Fibroblast of the aortic adventitia (primary cell): ENCODE measurements around the gene SPOCD1. TPM values are rescaled to one million over a fixed set of nuclear protein-coding genes. Genes with fewer than 3 reads are reported as not detected.

Source experiments
- DNase-seq: peaks from one replicate; pipeline ENCODE4 v3.0.0-alpha.2; 2010; ENCODE audit warnings: low read depth
- H3K4me3 ChIP-seq: 2 replicates; pipeline ENCODE4 v1.5.1; 2011; ENCODE audit warnings: low read depth, mild to moderate bottlenecking, control low read depth, low read length, moderate library complexity
- total RNA-seq: library from RNA; depleted of rRNA; stranded (reverse); fragments of >200 nt; gene quantifications from 2 replicates; pipeline ENCODE4 v1.2.3, GENCODE V29; 2012; ENCODE audit warnings: low replicate concordance
- TF ChIP-seq, protein P1 (sequence below): IDR thresholded peaks from 2 replicates; pipeline ENCODE4 v1.5.1; 2011; ENCODE audit warnings: mild to moderate bottlenecking, low read length, control low read depth, inconsistent platforms; ENCODE audit not compliant: insufficient read depth

The SPOCD1 gene
- total RNA-seq, 1 donor = 37.2 TPM

DNA sequence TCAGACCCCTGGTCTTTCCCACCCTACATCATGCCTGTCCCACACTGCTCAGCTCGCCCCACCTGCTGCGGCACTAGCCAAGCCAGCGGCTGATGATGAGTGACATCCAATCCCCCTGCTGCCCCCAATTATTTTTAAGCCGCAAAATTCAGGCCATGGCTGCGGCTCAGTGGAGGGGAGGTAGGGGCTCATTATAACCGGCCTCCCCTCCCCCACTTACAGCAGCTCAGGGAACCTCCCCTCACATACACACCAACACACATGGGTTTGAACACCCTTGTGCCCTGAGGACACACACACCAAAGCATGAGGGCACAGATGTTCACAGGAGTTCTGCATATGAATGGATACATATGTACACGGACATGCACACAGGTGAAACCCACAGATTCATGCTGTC lies 57.0 kb downstream of the SPOCD1 start:
- TF ChIP-seq, protein P1, sequence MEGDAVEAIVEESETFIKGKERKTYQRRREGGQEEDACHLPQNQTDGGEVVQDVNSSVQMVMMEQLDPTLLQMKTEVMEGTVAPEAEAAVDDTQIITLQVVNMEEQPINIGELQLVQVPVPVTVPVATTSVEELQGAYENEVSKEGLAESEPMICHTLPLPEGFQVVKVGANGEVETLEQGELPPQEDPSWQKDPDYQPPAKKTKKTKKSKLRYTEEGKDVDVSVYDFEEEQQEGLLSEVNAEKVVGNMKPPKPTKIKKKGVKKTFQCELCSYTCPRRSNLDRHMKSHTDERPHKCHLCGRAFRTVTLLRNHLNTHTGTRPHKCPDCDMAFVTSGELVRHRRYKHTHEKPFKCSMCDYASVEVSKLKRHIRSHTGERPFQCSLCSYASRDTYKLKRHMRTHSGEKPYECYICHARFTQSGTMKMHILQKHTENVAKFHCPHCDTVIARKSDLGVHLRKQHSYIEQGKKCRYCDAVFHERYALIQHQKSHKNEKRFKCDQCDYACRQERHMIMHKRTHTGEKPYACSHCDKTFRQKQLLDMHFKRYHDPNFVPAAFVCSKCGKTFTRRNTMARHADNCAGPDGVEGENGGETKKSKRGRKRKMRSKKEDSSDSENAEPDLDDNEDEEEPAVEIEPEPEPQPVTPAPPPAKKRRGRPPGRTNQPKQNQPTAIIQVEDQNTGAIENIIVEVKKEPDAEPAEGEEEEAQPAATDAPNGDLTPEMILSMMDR = no peak
- H3K4me3 ChIP-seq = no peak overlapping the region
- DNase-seq = no peak

DNA sequence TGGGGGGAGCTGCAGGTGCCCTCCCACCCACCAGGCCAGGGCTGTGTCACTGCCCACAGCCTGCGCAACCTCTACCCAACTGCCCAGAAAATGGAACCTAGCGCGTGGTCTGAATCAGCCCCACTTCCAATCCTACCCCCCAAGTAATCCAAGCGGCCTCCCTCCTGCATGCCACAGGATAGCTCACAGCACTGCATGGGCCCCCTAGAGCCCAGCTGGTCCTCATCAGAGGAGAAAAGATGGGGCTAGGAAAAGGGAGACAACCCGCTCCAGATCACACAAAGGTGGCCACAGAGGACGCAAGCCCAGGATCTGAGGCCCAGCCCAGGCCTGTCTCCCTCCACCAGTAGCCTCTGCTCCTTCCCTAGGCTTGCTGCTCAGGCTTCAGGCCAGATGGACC lies 57.8 kb downstream of the SPOCD1 start:
- no peak overlapping the region for H3K4me3 ChIP-seq
- TF ChIP-seq, protein P1 = no peak
- DNase-seq = no peak

DNA sequence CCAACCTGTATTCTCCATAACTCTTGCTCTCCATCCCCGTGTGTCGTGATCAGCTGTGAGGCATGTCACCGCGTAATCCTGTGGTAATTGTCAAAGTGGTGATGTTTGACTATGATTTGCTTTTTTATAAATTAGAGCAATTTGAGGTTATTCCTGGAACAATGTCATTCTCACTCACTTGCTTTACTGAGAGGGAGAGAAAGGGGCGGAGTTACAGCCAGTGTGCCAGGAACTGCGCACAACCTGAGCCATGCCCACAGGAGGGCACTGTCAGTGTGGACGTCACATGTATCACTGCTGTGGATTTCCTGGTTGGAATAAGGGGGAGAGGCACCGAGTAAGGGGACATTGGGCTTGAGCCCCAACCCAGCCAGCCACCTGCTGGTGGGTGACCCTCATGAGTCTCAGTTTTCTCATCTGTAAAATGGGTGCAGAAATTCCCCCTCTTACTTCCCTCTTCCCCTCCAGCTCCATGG lies 58.6 kb downstream of the SPOCD1 start:
- no peak overlapping the region for H3K4me3 ChIP-seq
- no peak for DNase-seq
- TF ChIP-seq, protein P1 = no peak

DNA sequence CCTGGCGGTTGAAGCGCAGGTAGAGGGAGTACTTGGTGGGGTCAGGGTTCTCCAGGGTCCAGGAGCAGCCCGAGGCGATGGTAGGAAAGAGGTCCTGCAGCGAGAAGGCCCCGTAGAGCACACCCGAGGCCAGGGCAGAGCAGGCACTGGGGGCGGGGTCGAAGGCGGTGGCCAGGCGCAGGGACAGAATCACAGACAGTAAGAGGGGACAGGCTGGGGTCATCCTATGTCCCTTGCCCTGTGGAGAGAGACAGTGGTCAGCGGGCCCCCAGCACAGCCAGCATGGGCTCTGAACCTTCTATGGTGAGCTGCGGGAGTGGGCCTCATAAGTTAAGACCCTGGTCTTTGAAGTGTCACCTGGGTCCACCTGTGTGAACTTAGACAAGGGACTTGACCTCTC lies 59.2 kb downstream of the SPOCD1 start:
- DNase-seq = no peak
- TF ChIP-seq, protein P1 = no peak
- no peak overlapping the region for H3K4me3 ChIP-seq

DNA sequence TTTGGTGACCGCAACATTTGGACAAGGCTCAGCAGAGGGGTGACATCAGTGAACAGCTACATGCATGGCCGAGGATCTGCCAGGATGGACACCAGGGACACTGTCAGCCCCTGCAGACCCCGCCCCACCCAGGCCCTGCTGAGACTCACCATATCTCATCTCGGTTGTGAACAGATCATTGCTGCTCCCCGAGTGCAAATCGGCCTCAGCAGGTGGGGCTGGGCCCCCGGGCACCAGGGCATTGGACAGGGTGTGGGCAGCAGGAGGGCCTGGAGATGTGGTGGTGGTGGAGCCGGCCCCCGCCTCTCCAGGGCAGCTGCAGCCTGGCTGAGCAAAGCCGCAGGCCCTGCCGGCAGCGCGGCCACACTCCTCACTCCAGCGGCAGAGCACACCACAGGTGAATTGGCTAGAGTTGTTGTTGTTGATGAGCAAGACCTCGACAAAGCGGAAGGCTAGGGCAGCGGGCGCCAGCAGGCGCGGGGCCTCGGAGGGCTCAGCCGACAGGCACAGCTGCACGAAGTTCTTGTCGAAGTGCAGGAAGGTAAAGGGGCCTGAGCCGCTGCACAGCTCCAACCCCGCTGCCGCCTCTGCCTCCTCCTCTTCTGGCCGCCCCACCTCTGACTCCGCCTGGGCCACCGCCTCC lies 59.9 kb downstream of the SPOCD1 start:
- TF ChIP-seq, protein P1 = no peak
- no peak for DNase-seq

DNA sequence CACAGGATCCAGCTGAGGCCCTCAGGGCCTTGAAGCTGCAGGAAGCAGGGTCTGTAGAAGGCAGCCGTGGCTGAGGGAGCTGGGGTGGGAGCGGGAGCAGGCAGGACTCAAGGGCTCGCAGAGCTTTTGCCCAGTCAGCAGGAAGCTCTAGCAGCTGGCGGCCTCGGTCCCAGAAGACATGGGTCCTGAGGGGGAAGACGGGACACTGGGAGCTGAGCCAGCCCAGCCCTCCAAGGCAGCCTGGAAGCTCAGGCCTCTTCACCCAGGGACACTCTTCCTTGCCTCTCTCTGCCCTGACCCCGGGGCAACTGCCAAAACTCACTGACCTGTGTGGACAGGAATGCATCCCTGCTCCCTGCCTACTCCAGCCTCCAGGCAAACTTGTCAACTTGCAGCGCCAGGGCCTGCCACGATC lies 60.6 kb downstream of the SPOCD1 start:
- no peak overlapping the region for H3K4me3 ChIP-seq
- peak; percentile 19 for DNase-seq
- TF ChIP-seq, protein P1 = no peak

More for the DNA sequence above, 59.9 kb downstream of the SPOCD1 start:
- H3K4me3 ChIP-seq = no peak overlapping the region

DNA sequence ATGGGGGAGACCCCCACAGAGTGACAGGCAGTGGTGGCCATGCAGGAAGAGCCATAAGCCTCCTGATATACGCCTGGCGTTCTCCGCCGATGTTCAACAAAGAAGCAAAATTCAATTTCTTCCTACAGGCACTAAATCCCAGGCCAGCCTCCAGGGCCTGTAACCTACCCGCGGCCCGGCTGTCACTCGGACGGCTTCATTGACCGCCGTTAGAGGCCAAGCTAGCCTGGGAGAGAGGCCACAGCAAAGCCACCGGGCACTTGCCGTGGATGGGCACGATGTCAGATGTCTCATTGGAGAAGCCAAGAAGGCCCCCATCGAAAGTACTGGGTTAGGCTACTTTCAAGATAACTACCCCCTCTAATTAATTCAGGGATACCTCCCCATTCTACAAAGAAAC lies 61.4 kb downstream of the SPOCD1 start:
- no peak for DNase-seq
- H3K4me3 ChIP-seq = no peak overlapping the region
- TF ChIP-seq, protein P1 = no peak
